HCT116 (cell line): ENCODE data around the gene SLC45A2. TPM values are rescaled to one million over a fixed set of nuclear protein-coding genes. Genes with fewer than 3 reads are reported as not detected.

Experiments used
- ATAC-seq: fragments of 200-7000 bp; cut with Tn5 transposase; 2 replicates; pipeline ENCODE4 v1.9.1; 2020; ENCODE audit warnings: mild to moderate bottlenecking, moderate library complexity
- BruUV-seq: library from RNA; stranded (reverse); fragments of 400-500 nt; replicated peaks from 2 replicates; lab custom pipeline; 2021; lab: Mats Ljungman, UMichigan
- CTCF ChIA-PET: fragments of 300-600 bp; sonication (Branson Sonifier 250); formaldehyde crosslinking; loops from one replicate; lab custom pipeline; 2021; ENCODE audit warnings: antibody characterized with exemption; lab: Charles Lee
- POLR2A ChIA-PET: fragments of 300-600, 350-600 bp; sonication (Branson Sonifier 250); formaldehyde crosslinking; loops from one replicate; lab custom pipeline; 2021; ENCODE audit warnings: antibody characterized with exemption; lab: Charles Lee
- RAD21 ChIA-PET, 2 experiments: fragments of 300-600 bp; sonication (Branson Sonifier 250); formaldehyde crosslinking; loops; one replicate each; lab custom pipeline; 2023; ENCODE audit warnings: low total read pairs in 2 of 2; ENCODE audit not compliant: uncharacterized antibody in 2 of 2, unreplicated experiment in 2 of 2, low non-redundant PET in 1 of 2; lab: Charles Lee
- DNase-seq: peaks from one replicate; pipeline ENCODE4 v3.0.0-alpha.2; 2010; ENCODE audit warnings: low read depth, low spot score
- H2AFZ ChIP-seq: fragments of 200-600 bp; shearing (Covaris generic), sonication (generic); 2 replicates; pipeline ENCODE4 v1.6.1; 2017; ENCODE audit warnings: low read depth, mixed run types, mixed read lengths, antibody characterized with exemption, low read length; ENCODE audit not compliant: poor library complexity, severe bottlenecking
- H3K27ac ChIP-seq: 2 replicates; pipeline ENCODE4 v1.5.1; 2012; ENCODE audit warnings: low read depth, low read length
- H3K27me3 ChIP-seq: fragments of 200-600 bp; sonication (generic); 2 replicates; pipeline ENCODE4 v1.6.1; 2016; ENCODE audit warnings: mixed run types, low read length, mixed read lengths; ENCODE audit not compliant: insufficient read depth
- H3K36me3 ChIP-seq, 2 experiments: fragments of 200-500 bp in 1 of 2; fragments of 200-600 bp in 1 of 2; sonication (Bioruptor generic) in 1 of 2; sonication (generic) in 1 of 2; 2 replicates each; pipeline versions ENCODE4 v1.5.1 to v1.6.1; 2014 to 2016; ENCODE audit warnings: low read length in 2 of 2, inconsistent platforms in 1 of 2, mixed read lengths in 1 of 2, mixed run types in 1 of 2; ENCODE audit not compliant: insufficient read depth in 2 of 2, control insufficient read depth in 1 of 2
- H3K4me1 ChIP-seq, 2 experiments: fragments of 200-600 bp in 1 of 2; sonication (generic) in 1 of 2; 2 replicates each; pipeline versions ENCODE4 v1.5.1 to v1.6.1; 2012 to 2017; ENCODE audit warnings: low read length in 2 of 2, inconsistent platforms in 1 of 2, mild to moderate bottlenecking in 1 of 2, mixed read lengths in 1 of 2, mixed run types in 1 of 2, moderate library complexity in 1 of 2; ENCODE audit not compliant: insufficient read depth in 2 of 2, control insufficient read depth in 1 of 2
- H3K4me2 ChIP-seq: fragments of 200-600 bp; sonication (generic); 2 replicates; pipeline ENCODE4 v1.6.1; 2017; ENCODE audit warnings: mixed run types, low read length, mixed read lengths
- H3K4me3 ChIP-seq, 2 experiments: fragments of 200-600 bp in 1 of 2; sonication (generic) in 1 of 2; replicated peaks in 1 of 2; 2 replicates each; pipeline ENCODE4 v1.5.1; 2011 to 2016; ENCODE audit warnings: low read length in 2 of 2, control low read depth in 1 of 2, low read depth in 1 of 2, mild to moderate bottlenecking in 1 of 2, mixed read lengths in 1 of 2, mixed run types in 1 of 2
- H3K79me2 ChIP-seq: fragments of 200-600 bp; sonication (generic); 2 replicates; pipeline ENCODE4 v1.6.1; 2017; ENCODE audit warnings: mild to moderate bottlenecking, mixed run types, low read length, moderate library complexity, mixed read lengths; ENCODE audit not compliant: insufficient read depth
- H3K9ac ChIP-seq: fragments of 200-600 bp; sonication (generic); 2 replicates; pipeline ENCODE4 v1.6.1; 2016; ENCODE audit warnings: low read length, mixed read lengths
- H3K9me2 ChIP-seq: fragments of 200-600 bp; sonication (generic), shearing (Covaris generic); 2 replicates; pipeline ENCODE4 v1.6.1; 2017; ENCODE audit warnings: mixed run types, mild to moderate bottlenecking, moderate library complexity; ENCODE audit not compliant: insufficient read depth
- H3K9me3 ChIP-seq, 2 experiments: fragments of 200-500 bp in 1 of 2; fragments of 200-600 bp in 1 of 2; sonication (Bioruptor generic) in 1 of 2; sonication (generic) in 1 of 2; 2 replicates each; pipeline ENCODE4 v1.6.1; 2014 to 2017; ENCODE audit warnings: low read length in 2 of 2, mixed read lengths in 2 of 2, inconsistent platforms in 1 of 2, low read depth in 1 of 2, mild to moderate bottlenecking in 1 of 2, mixed run types in 1 of 2, moderate library complexity in 1 of 2; ENCODE audit not compliant: control insufficient read depth in 1 of 2, insufficient read depth in 1 of 2
- H4K20me1 ChIP-seq: fragments of 200-600 bp; sonication (generic), shearing (Covaris generic); 2 replicates; pipeline ENCODE4 v1.6.1; 2017; ENCODE audit warnings: mixed run types, mild to moderate bottlenecking, moderate library complexity; ENCODE audit not compliant: insufficient read depth
- ELF1 ChIP-seq: IDR thresholded peaks from 2 replicates; pipeline ENCODE4 v1.6.1; 2012; ENCODE audit warnings: low read depth, borderline replicate concordance
- EZH2 ChIP-seq: fragments of 200-600 bp; sonication (generic); IDR thresholded peaks from 2 replicates; pipeline ENCODE4 v1.6.1; 2017; ENCODE audit warnings: antibody characterized with exemption, mixed run types
- EZH2phosphoT487 ChIP-seq: fragments of 200-600 bp; IDR thresholded peaks from 2 replicates; pipeline ENCODE4 v1.6.1; 2018; ENCODE audit warnings: antibody characterized with exemption, borderline replicate concordance
- FOSL1 ChIP-seq: IDR thresholded peaks from 2 replicates; pipeline ENCODE4 v1.6.1; 2012; ENCODE audit warnings: low read depth
- POLR2A ChIP-seq: IDR thresholded peaks from 2 replicates; pipeline ENCODE4 v1.7.0; 2011; ENCODE audit warnings: borderline replicate concordance; ENCODE audit not compliant: insufficient read depth, insufficient read length; ENCODE audit errors: extremely low read depth
- RAD21 ChIP-seq: IDR thresholded peaks from 2 replicates; pipeline ENCODE4 v1.6.1; 2012; ENCODE audit warnings: low read depth, mild to moderate bottlenecking
- SRF ChIP-seq: IDR thresholded peaks from 2 replicates; pipeline ENCODE4 v1.6.1; 2012; ENCODE audit warnings: low read depth
- TCF7L2 ChIP-seq: IDR thresholded peaks from 2 replicates; pipeline ENCODE4 v1.7.0; 2011; ENCODE audit warnings: borderline replicate concordance, inconsistent platforms; ENCODE audit not compliant: insufficient read depth, insufficient read length; ENCODE audit errors: extremely low read depth
- YY1 ChIP-seq: IDR thresholded peaks from 2 replicates; pipeline ENCODE4 v1.6.1; 2011; ENCODE audit warnings: low read length, low read depth, moderate library complexity, mild to moderate bottlenecking; ENCODE audit not compliant: insufficient replicate concordance; ENCODE audit errors: extremely low read depth
- ZFX ChIP-seq: fragments of 450-650 bp; IDR thresholded peaks from 2 replicates; pipeline ENCODE4 v1.6.1; 2017
- ZNF274 ChIP-seq: fragments of 200-500 bp; sonication (Bioruptor generic); IDR thresholded peaks from 2 replicates; pipeline ENCODE4 v1.6.1; 2014; ENCODE audit warnings: mild to moderate bottlenecking, low read depth, low read length, inconsistent platforms
- intact Hi-C: fragments of 100-400 bp; cut with micrococcal nuclease; formaldehyde crosslinking; loops from 2 replicates; pipeline ENCODE4 v1.10.0; 2022
- total RNA-seq: library from RNA; stranded (reverse); gene quantifications from one replicate; pipeline ENCODE4 v1.2.1, GENCODE V29; 2021; ENCODE audit not compliant: unreplicated experiment
- TF ChIP-seq, protein P1 (sequence below): IDR thresholded peaks from 2 replicates; pipeline ENCODE4 v1.6.1; 2012
- TF ChIP-seq, protein P2 (sequence below): IDR thresholded peaks from 2 replicates; pipeline ENCODE4 v1.6.1; 2011; ENCODE audit warnings: mild to moderate bottlenecking, low read length, moderate library complexity; ENCODE audit not compliant: insufficient replicate concordance; ENCODE audit errors: extremely low read depth
- TF ChIP-seq, protein P3 (sequence below): IDR thresholded peaks from 2 replicates; pipeline ENCODE4 v1.6.1; 2012; ENCODE audit warnings: low read depth
- TF ChIP-seq, protein P4 (sequence below): IDR thresholded peaks from 2 replicates; pipeline ENCODE4 v1.6.1; 2012
- TF ChIP-seq, protein P5 (sequence below), 3 experiments: fragments of 200-600 bp in 1 of 3; sonication (generic) in 1 of 3; IDR thresholded peaks in 2 of 3; conservative IDR thresholded peaks in 1 of 3; 2 replicates each; pipeline ENCODE4 v1.5.1; 2012 to 2017; ENCODE audit warnings: low read depth in 2 of 3, low read length in 2 of 3, antibody characterized with exemption in 1 of 3, borderline replicate concordance in 1 of 3, control low read depth in 1 of 3, mild to moderate bottlenecking in 1 of 3, mixed read lengths in 1 of 3, mixed run types in 1 of 3, moderate library complexity in 1 of 3; ENCODE audit not compliant: insufficient read depth in 1 of 3

Gene SLC45A2
- total RNA-seq, 1 experiment from 2014 or later = not detected

DNA sequence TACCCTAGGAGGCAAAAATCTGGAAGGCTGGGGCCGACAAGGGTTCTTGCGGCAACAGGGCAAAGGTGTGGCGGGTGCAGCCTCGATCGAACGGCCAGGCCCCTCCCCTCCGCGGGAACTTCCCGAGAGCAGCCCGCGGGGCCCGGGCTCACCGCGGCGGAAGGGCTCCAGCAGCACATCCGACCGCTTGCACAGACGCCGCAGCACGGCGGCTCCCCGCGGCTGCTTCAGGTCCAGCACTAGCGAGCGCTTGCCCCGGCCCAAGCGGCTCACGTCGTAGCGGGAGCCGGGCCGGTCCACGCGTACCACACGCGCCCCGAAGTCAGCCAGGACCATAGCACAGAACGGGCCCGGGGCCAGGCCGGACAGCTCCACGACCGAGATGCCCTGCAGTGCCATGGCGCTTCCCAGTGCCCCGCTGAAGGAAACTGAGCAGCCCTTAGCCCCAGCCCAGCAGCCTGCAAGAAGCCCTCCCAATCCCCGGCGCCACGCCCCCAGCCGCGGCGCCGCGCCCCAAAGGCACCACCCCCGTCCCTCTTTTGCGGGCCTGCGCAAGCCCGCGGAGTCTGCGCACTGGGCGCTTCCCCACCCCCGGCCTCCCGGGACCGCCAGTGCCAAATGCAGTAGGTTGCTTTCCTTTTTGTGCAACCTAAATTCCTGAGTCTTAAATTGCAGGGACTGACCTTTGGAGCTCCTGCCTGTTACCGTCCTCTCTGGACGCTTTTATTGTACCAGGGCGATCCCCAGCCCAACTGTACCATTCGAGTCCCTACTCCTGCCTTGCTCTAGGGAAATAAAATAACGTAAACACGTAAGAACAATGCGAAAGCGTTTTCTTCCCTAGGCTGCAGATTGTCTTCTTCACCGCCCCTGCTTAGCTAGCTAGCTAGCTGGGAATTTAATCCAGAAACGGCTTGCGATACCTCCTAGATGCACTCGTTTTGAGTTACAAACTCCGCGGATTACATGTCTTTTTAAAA is 23.4 kb upstream of the SLC45A2 start, which contains the start of gene AMACR:
Gene AMACR, minus strand, starts transcription at position 430 of the 980 bp plus-strand sequence. Its CDS starts 31 bp downstream, at position 399.
- H3K27me3 ChIP-seq = no peaks in the 10 kb centered on the region
- ChIA-PET POLR2A (interaction anchor here (0.7 kb wide), 1 partner anchor 10 kb away, joined by 3 read pairs; no protein-coding TSS in a partner anchor), CTCF (interaction anchor here (1.2 kb wide), 1 partner anchor 11 kb away, joined by 7 read pairs; no protein-coding TSS in a partner anchor), RAD21 (no interaction called here)
- peaks cover 6% of the 10 kb centered on the region in 2 experiments; a peak in 2 of 4 replicates for H3K4me1 ChIP-seq
- H3K9me3 ChIP-seq = no peaks in the 10 kb centered on the region
- DNase-seq = peak; percentile 71
- H3K9me2 ChIP-seq = no peaks in the 10 kb centered on the region
- peak within 1 kb of the TSS; percentile 63 to 74 for H3K4me3 ChIP-seq
- no peaks in the 10 kb centered on the region for H3K79me2 ChIP-seq
- peak within 1 kb of the TSS; percentile 91 for H3K27ac ChIP-seq
- intact Hi-C loops = no loop called here
- TSS peak; percentile 79 for BruUV-seq
- ATAC-seq = peak; percentile 98
- peak within 1 kb of the TSS; percentile 86 for H3K4me2 ChIP-seq
- no peaks in the 10 kb centered on the region for H4K20me1 ChIP-seq
- no peaks in the 10 kb centered on the region for H3K36me3 ChIP-seq
- peak within 1 kb of the TSS; percentile 60 for H3K9ac ChIP-seq
- H2AFZ ChIP-seq = peak within 1 kb of the TSS; percentile 67
- TF ChIP-seq YY1 = peak; percentile 36
- TF ChIP-seq, protein P1, sequence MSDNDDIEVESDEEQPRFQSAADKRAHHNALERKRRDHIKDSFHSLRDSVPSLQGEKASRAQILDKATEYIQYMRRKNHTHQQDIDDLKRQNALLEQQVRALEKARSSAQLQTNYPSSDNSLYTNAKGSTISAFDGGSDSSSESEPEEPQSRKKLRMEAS = peak; percentile 54
- TF ChIP-seq, protein P2, sequence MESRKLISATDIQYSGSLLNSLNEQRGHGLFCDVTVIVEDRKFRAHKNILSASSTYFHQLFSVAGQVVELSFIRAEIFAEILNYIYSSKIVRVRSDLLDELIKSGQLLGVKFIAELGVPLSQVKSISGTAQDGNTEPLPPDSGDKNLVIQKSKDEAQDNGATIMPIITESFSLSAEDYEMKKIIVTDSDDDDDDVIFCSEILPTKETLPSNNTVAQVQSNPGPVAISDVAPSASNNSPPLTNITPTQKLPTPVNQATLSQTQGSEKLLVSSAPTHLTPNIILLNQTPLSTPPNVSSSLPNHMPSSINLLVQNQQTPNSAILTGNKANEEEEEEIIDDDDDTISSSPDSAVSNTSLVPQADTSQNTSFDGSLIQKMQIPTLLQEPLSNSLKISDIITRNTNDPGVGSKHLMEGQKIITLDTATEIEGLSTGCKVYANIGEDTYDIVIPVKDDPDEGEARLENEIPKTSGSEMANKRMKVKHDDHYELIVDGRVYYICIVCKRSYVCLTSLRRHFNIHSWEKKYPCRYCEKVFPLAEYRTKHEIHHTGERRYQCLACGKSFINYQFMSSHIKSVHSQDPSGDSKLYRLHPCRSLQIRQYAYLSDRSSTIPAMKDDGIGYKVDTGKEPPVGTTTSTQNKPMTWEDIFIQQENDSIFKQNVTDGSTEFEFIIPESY = peak; percentile 6
- no peak for TF ChIP-seq FOSL1
- no peak for TF ChIP-seq ZNF274
- TF ChIP-seq POLR2A = peak; percentile 96
- TF ChIP-seq EZH2phosphoT487 = no peak
- no peak for TF ChIP-seq TCF7L2
- TF ChIP-seq, protein P3, sequence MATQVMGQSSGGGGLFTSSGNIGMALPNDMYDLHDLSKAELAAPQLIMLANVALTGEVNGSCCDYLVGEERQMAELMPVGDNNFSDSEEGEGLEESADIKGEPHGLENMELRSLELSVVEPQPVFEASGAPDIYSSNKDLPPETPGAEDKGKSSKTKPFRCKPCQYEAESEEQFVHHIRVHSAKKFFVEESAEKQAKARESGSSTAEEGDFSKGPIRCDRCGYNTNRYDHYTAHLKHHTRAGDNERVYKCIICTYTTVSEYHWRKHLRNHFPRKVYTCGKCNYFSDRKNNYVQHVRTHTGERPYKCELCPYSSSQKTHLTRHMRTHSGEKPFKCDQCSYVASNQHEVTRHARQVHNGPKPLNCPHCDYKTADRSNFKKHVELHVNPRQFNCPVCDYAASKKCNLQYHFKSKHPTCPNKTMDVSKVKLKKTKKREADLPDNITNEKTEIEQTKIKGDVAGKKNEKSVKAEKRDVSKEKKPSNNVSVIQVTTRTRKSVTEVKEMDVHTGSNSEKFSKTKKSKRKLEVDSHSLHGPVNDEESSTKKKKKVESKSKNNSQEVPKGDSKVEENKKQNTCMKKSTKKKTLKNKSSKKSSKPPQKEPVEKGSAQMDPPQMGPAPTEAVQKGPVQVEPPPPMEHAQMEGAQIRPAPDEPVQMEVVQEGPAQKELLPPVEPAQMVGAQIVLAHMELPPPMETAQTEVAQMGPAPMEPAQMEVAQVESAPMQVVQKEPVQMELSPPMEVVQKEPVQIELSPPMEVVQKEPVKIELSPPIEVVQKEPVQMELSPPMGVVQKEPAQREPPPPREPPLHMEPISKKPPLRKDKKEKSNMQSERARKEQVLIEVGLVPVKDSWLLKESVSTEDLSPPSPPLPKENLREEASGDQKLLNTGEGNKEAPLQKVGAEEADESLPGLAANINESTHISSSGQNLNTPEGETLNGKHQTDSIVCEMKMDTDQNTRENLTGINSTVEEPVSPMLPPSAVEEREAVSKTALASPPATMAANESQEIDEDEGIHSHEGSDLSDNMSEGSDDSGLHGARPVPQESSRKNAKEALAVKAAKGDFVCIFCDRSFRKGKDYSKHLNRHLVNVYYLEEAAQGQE = no peak
- TF ChIP-seq, protein P4, sequence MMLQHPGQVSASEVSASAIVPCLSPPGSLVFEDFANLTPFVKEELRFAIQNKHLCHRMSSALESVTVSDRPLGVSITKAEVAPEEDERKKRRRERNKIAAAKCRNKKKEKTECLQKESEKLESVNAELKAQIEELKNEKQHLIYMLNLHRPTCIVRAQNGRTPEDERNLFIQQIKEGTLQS = no peak
- TF ChIP-seq RAD21 = no peak
- TF ChIP-seq SRF = no peak; the same call in 1 of the 2 replicates
- TF ChIP-seq ZFX = peak; percentile 79
- TF ChIP-seq ELF1 = no peak
- no peak for TF ChIP-seq EZH2
- TF ChIP-seq, protein P5, sequence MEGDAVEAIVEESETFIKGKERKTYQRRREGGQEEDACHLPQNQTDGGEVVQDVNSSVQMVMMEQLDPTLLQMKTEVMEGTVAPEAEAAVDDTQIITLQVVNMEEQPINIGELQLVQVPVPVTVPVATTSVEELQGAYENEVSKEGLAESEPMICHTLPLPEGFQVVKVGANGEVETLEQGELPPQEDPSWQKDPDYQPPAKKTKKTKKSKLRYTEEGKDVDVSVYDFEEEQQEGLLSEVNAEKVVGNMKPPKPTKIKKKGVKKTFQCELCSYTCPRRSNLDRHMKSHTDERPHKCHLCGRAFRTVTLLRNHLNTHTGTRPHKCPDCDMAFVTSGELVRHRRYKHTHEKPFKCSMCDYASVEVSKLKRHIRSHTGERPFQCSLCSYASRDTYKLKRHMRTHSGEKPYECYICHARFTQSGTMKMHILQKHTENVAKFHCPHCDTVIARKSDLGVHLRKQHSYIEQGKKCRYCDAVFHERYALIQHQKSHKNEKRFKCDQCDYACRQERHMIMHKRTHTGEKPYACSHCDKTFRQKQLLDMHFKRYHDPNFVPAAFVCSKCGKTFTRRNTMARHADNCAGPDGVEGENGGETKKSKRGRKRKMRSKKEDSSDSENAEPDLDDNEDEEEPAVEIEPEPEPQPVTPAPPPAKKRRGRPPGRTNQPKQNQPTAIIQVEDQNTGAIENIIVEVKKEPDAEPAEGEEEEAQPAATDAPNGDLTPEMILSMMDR (IDR thresholded peaks at IDR 0.05 in 2 of 3, conservative IDR thresholded peaks at IDR 0.05 in 1 of 3; ENCODE audit: borderline replicate concordance in 1 of 3, insufficient read depth in 1 of 3, low read depth in 2 of 3, low read length in 2 of 3) = no peak
